GM19468 (cell line): ENCODE data around the gene ABHD8.
A peak's percentile ranks its signal among the peaks of the same experiment; 100 is the strongest.

Source experiments
- ATAC-seq: cut with Tn5 transposase; IDR thresholded peaks from one replicate; pipeline ENCODE4 v1.9.1; 2021; ENCODE audit warnings: mild to moderate bottlenecking, moderate library complexity, moderate number of reproducible peaks; ENCODE audit not compliant: unreplicated experiment; ENCODE audit errors: extremely low read depth

ABHD8 gene

DNA sequence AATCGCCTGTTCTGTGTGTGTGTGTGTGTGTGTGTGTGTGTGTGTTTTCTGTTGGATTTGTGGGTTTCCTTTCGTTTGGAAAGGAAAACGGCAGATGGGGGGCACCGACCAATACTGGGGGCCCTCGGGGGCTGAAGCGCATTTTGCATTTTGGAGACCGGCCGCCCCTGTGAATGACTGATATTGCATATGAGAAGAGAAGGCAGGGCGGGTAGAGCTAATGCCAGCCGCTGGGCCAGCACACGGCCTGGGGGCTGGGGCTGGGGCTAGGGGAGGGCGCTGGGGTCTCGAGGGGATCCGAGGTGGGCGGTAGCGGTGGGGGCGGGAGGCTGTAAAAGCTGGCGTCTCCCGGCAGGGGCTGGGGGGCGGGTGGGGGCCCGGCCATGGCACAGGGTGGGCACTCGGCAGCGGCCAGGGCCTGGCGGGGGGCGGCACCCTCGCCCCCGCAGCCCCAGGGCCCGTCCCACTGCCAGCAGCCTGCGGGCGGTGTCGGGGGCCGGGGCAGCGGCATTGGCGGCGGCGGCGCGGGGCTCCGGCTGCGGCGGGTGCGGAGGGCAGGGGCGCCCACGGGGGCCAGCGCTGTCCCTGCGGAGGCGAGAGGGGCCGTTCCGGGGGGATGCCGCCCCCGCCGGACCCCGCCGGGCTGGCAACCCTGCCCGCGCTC lies 20.2 kb upstream of the ABHD8 start:
- ATAC-seq = no peak

DNA sequence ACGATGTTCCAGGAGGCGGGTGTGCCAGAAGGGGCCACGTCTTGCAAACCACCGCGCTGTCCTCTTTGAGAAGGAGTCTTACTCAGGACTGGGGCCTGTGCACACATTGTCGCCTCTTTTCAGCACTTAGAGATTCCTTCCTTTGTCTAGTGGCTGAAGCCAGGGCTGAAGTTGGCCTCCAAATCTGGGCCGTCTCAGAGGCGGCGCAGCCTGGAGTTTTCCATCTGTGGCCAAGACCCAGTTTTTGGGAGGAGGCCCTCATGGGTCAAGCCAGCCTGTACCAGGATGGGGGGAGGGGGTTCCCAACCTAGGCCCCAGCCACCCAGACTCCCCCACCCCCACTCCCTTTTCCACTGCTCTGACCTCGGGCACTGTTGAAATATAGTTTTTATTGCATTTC lies 19.6 kb upstream of the ABHD8 start:
- ATAC-seq = no peak

GRCh38 chr19:17321655-17322489 lies 18.6 kb upstream of the ABHD8 start:
- no peak for ATAC-seq

DNA sequence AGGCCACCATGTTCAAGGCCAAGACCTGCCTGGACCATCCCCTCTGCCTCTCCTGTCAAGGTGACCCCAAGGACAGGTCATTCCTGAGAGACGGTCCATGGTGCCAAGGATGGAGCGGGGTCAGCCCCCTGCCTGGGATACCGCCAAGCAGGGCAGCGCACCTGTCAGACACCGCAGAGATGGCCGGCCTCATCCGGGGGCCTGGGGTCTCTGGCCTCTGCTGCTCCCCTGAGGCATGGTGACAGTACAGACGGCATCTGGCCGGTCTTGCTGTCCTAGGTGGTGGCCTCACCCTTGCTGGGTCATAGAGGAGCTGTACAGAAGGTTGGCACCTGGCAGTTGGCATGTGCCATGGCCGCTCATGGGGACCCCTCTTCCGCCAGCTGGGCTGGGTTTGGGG lies 17.2 kb upstream of the ABHD8 start:
- ATAC-seq = no peak

DNA sequence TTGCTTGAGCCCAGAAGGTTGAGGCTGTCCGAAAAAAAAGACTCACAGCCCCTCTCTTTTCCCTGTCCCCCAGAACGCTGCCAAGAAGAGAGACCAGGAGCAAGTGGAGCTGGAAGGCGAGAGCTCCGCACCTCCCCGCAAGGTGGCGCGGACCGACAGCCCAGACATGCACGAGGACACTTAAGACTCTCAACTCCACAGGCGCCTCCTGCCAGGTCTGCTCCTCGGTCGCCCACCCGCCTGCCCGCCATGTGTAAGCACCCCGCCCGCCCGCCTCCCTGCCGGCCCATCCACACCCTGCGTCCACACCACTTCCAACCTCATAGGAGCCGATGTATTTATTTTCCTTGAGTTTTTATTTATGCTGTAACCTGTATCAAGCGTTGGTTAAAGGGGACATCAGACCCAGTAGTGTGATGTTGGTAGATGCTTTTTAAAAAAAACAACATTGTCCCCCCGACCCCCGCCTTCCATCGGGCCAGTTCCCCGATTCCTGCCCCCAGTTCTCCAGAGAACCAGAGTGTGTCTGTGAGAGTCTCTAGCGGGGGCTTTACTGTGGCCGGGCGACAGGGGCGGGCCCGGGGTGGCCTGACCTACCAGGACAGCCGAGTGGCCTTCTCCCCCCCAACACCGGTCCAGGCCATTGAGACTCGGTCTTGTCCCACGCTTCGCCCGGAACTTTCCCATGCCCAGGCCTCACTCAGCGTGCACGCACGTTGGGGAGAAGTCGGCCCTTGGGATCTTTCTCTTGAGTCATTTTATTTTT lies 16.4 kb upstream of the ABHD8 start:
- no peak for ATAC-seq

GRCh38 chr19:17318966-17319365 lies 15.7 kb upstream of the ABHD8 start:
- ATAC-seq = no peak

GRCh38 chr19:17314007-17314593 lies 10.9 kb upstream of the ABHD8 start:
- ATAC-seq = no peak

DNA sequence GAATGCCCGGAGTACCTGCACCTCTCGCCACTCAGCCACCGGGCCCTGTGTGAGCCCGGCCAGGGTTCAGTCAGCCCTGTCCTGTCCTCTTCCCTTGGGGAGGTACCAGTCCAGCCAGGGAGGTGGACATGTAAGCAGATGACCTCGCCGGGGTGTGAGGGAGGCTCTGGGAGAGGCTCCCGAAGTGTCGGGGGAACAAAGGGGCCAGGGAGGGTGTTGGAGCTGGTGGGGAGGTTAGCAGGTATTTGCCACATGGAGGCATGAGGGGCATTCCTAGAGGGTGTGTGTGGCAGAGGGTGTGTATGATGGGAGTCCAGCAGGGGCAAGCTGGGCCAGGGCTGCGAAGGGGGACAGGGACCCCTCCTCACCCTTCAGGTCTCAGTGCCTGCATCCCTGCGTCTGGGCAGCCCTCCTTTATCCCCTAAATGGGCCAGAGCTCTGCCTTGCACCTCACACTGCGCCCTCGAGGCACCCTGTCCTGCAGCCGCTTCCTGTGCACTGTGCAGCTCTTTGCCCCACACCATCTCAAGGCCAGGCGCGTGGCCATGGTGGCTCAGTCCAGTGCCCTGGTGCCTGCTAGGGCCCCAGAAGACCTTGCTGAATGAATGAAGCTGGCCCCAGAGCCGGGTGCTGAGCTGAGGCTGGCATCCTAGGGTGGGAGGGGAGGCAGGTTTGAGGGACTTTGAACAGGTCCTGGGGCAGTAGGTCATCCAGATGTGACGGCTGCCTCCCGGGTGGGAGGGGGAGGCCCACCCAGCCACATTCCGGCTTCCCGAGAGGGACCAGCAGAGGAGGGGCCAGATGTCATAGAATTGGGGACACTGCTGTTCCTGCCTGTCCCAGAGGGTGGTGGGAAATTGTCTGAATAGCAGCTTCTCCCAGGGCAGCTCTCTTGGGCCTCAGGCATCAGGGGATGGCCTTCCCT lies 9.2 kb upstream of the ABHD8 start:
- ATAC-seq = no peak

GRCh38 chr19:17311455-17312188 lies 8.4 kb upstream of the ABHD8 start:
- ATAC-seq = no peak

DNA sequence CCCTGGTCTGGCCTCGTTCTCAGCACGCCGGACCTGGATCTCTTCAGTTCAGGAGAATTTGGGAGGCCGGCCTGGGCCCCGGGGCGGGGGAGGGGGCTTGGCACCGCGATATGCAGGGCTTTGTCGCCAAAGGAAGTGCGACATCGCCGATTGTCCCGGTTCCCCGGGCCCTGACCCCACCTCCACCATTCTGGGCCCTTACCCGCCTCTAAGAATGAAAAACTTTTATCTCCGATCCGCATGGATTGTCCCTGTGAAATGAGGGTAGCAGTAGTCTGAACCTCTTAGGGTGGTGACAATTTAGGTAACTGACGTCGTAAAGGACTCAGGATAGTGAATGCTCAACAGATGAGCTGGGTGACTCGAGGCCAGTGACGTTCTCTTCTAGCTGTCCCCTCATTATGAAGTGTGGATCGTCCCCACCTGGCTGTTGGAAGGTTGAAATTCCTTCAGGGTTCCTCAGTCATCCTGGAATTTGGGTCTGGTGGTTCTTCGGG lies 6.8 kb upstream of the ABHD8 start:
- ATAC-seq = no peak

DNA sequence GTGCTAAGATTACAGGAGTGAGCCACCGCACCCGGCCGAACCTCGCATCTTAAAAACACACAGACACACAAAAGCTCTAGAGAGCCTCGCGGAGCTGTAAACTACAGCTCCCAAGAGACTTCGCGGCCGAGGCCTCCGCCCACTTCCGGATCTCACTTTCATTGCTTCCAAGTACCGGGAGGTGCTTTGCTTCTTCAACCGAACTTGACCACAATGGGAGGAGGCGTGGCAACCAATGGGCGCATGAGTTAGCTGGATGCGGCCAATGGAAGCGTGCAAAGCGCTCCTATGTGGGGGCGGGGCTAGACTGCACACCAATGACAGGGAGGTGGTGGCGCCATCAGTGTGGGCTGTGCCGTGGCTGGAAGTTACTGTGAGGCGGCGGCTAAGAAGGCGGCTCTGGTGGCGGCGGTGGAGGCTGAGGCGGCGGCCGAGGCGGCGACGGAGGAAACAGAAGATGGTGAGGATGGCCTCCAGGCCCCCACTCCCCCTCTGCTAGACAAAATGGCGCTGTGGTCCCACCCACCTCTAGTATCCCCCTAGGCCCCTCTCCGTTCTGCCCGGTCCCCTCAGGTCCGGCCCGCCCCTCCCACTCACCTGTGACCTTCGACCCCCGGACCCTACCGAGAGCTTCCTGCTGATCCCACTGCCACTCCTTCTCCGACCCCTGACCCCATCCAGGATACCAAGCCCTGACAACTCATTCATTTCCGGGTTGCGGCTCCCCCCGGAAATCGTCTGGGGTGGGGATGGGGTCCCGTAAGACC lies 6.2 kb upstream of the ABHD8 start, which contains the start of gene DDA1:
Gene DDA1 (plus strand): TSS at position 366 of the 767 bp plus-strand sequence. CDS start 92 bp downstream, at position 458.
- ATAC-seq = no peak

GRCh38 chr19:17307876-17308377 lies 4.7 kb upstream of the ABHD8 start:
- ATAC-seq = no peak

DNA sequence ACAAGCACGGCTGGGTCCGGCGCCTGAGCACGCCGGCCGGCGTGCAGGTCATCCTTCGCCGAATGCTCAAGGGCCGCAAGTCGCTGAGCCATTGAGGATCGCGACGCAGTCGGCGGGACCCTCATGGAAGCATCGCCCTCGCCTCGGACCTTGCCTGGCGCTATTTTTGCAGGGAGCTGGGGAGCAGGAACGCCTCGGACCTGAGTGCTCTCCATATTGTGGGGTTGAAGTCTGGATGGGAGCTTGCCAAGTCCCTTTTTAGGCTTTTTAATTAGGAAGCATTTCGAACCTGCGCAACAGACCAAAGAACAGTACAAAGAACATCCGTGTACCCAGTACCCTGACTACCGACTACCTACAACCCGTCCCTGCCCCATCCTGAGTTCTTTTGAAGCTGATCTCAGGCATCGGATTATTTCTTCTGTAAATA lies 3.1 kb upstream of the ABHD8 start:
- ATAC-seq = no peak

DNA sequence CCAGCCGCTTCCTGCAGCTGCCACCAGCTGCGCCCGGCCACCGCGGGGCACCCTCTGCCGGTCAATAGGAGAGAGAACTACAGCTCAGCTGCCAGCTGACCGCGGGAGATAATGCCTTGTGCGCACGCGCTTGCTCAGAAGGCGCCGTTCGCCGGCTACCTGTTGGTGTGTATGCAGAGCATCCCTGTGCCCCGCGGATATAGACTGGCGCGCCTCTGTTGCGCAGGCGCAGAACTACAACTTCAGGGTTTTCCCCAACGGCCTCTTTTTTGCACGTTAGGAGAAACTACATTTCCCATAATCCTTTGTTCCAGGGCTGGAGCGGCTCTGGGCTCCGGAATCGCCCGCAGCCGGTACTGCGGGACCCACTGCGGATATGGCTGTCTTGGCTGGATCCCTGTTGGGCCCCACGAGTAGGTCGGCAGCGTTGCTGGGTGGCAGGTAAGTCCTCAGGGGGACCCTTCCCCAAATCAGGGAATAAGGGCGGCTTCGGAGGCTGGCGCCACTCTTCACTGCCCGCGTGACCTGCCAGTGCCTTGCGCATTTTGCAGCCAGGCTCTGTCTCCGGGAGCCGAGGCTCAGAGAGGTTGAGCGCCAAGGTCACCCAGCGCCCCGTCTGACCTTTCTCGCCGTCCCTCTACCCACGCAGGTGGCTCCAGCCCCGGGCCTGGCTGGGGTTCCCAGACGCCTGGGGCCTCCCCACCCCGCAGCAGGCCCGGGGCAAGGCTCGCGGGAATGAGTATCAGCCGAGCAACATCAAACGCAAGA lies 2.5 kb upstream of the ABHD8 start, which contains the start of gene MRPL34:
Gene MRPL34 (plus strand): TSS at position 356 of the 768 bp plus-strand sequence. CDS start 21 bp downstream, at position 377.
- ATAC-seq = peak; percentile 43

DNA sequence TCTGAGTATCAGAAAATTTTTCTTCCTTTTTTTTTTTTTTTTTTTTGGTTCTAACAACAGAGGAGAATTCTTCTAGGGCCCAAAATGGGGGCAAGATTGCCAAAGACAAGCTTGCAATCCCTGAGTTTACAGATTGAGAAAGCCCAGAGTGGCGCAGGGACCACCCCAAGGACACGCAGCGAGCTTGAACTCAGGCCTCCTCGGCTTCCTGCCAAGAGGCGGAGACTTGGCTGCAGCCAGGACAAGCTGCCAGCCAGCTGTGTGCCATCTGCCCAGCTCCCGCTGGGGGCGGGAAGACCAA lies 1.9 kb upstream of the ABHD8 start:
- no peak for ATAC-seq

- no peak for ATAC-seq
Observed at GRCh38 chr19:17304386-17305215, 1.4 kb upstream of the ABHD8 start.
